Calu3 (cell line): ENCODE measurements around the gene AKAP13. TPM values are rescaled to one million over a fixed set of nuclear protein-coding genes. Genes with fewer than 3 reads are reported as not detected.

Experiments used
- BruUV-seq: library from RNA; stranded (reverse); fragments of 400-500 nt; replicated peaks from 2 replicates; lab custom pipeline; 2021; lab: Mats Ljungman, UMichigan
- CTCF ChIA-PET: fragments of 300-600 bp; sonication (Branson Sonifier 250); formaldehyde crosslinking; loops from one replicate; lab custom pipeline; 2022; ENCODE audit warnings: antibody characterized with exemption; lab: Charles Lee
- DNase-seq: peaks from one replicate; pipeline ENCODE4 v3.0.0; 2022
- H3K27ac Mint-ChIP-seq: one replicate; pipeline ENCODE4 v1.8.0; 2022; ENCODE audit warnings: mixed read lengths; ENCODE audit not compliant: unreplicated experiment
- H3K27me3 Mint-ChIP-seq: one replicate; pipeline ENCODE4 v1.8.0; 2022; ENCODE audit warnings: mixed read lengths; ENCODE audit not compliant: unreplicated experiment
- H3K36me3 Mint-ChIP-seq: one replicate; pipeline ENCODE4 v1.8.0; 2022; ENCODE audit warnings: mild to moderate bottlenecking, moderate library complexity, mixed read lengths; ENCODE audit not compliant: insufficient read depth, unreplicated experiment
- H3K4me1 Mint-ChIP-seq: one replicate; pipeline ENCODE4 v1.8.0; 2022; ENCODE audit warnings: mild to moderate bottlenecking, low read depth, mixed read lengths; ENCODE audit not compliant: unreplicated experiment
- H3K4me3 Mint-ChIP-seq: one replicate; pipeline ENCODE4 v1.8.0; 2022; ENCODE audit warnings: mild to moderate bottlenecking, low read depth, moderate library complexity, mixed read lengths; ENCODE audit not compliant: unreplicated experiment
- H3K9me3 Mint-ChIP-seq: one replicate; pipeline ENCODE4 v1.8.0; 2022; ENCODE audit warnings: low read depth, mixed read lengths; ENCODE audit not compliant: unreplicated experiment
- CTCF ChIP-seq: fragments of 200-600 bp; IDR thresholded peaks from one replicate; pipeline ENCODE4 v1.8.0; 2022; ENCODE audit warnings: antibody characterized with exemption; ENCODE audit not compliant: unreplicated experiment
- intact Hi-C: fragments of 100-400 bp; cut with micrococcal nuclease; formaldehyde crosslinking; loops from one replicate; pipeline ENCODE4 v1.10.0; 2022; ENCODE audit not compliant: unreplicated experiment
- total RNA-seq: library from RNA; stranded (reverse); gene quantifications from 2 replicates; pipeline ENCODE4 v1.2.3, GENCODE V29; 2022

Gene AKAP13
- total RNA-seq, 1 experiment from 2014 or later, result 145 TPM

DNA sequence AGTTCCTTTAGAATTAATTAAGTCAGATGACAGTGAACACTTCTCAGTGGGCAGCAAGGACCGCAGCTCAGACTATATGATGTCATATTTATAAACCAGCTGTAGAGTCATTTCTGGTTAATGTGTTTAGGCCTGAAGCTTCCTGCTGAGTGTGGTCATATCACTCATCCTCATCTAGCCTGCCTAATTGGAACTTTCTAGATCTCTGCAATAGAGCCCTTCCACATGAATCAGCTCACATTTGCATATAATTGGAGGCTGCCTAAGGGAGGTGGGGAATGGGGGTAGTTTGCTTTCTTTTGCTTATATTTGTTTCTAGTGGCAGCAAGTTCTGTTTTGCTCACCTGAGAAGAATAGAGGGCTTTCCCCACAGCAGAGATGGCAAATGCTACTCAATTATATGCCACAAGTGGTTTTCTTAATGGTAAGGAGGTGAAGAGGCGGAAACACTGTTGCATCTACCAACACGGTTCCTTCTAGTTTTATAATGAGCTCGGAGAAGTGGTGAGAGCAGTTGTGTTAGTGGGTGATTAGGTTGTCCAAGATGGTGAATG is 266.2 kb downstream of the AKAP13 start:
- no peaks in the 10 kb centered on the region for H3K9me3 Mint-ChIP-seq
- TF ChIP-seq CTCF, result no peak
- peaks cover 33% of the 10 kb centered on the region for H3K36me3 Mint-ChIP-seq
- CTCF ChIA-PET, result interaction anchor here (0.6 kb wide), 1 partner anchor 267 kb away, joined by 3 read pairs; no protein-coding TSS in a partner anchor
- intact Hi-C loops, result no loop called here
- peaks cover 10% of the 10 kb centered on the region for H3K4me1 Mint-ChIP-seq
- H3K4me3 Mint-ChIP-seq, result no peak overlapping the region
- no TSS peak for BruUV-seq
- peak overlapping the region; percentile 35 for H3K27ac Mint-ChIP-seq
- H3K27me3 Mint-ChIP-seq, result no peaks in the 10 kb centered on the region
- no peak for DNase-seq

DNA sequence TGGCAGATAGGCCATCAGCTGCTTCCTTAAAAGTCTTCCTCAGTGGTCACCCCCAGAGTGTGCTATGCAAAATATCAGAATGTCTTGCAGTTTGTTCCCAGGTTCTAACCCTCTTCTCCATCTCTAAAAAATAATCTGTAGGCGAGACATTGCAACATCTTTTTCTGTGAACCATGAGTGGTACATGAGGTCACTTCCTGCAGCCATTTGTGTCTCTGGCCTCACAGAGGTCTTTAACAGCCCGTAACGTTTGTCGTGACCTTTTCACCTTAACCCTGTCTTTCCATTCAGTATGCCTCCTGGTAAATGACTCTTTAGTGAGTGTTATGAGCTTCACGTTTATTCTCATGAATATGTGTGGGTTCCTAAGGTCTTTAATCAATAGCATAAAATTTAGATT is 269.0 kb downstream of the AKAP13 start:
- H3K27me3 Mint-ChIP-seq, result no peaks in the 10 kb centered on the region
- peaks cover 10% of the 10 kb centered on the region for H3K4me1 Mint-ChIP-seq
- TF ChIP-seq CTCF, result no peak
- no peak for DNase-seq
- CTCF ChIA-PET, result no interaction called here
- H3K27ac Mint-ChIP-seq, result peak overlapping the region; percentile 46
- intact Hi-C loops, result no loop called here
- H3K4me3 Mint-ChIP-seq, result no peak overlapping the region
- no peaks in the 10 kb centered on the region for H3K9me3 Mint-ChIP-seq
- no TSS peak for BruUV-seq
- peaks cover 21% of the 10 kb centered on the region for H3K36me3 Mint-ChIP-seq

DNA sequence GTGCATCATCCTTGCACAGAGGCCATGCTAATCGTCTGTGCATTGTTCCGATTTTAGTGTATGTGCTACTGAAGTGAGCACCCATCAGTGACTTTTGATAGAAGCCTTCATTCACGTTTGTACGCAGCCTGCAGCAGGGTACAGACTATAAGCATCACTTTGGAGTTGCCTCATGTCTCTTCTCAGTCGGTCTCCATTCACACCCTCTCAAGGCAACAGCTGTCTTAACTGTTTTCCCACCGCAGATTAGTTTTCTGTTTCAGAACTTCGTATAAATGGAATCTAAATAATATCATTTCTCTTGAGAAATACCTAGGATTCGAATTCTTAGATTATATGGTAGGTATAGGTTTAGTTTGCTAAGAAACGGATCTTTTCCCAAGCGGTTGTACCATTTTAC is 271.1 kb downstream of the AKAP13 start:
- Mint-ChIP-seq H3K27me3 (no peaks in the 10 kb centered on the region), H3K4me3 (no peak overlapping the region), H3K27ac (no peak overlapping the region), H3K36me3 (peaks cover 26% of the 10 kb centered on the region), H3K9me3 (no peaks in the 10 kb centered on the region), H3K4me1 (peaks cover 10% of the 10 kb centered on the region)
- no TSS peak for BruUV-seq
- CTCF ChIA-PET, result no interaction called here
- intact Hi-C loops, result no loop called here
- no peak for DNase-seq
- no peak for TF ChIP-seq CTCF

DNA sequence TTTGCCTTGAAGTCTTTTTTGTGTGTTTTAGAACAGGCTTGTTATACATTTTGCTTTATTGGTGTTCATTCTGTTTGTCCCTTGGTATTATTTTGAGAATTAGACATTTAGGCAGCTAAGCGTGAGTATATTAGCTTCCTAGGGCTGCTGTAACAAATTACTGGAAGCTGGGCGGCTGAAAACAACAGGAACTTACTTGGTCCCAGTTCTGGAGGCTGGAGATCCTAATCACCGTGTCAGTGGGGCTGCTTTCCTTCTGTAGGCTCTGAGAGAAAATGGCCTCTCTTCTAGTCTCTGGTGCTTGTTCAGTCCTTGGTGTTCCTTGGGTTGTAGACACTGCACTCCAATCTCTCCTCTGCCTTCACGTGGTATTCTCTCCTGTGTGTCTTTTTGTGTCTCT is 272.1 kb downstream of the AKAP13 start:
- TF ChIP-seq CTCF, result no peak
- Mint-ChIP-seq H3K27ac (peak overlapping the region; percentile 5), H3K9me3 (no peaks in the 10 kb centered on the region), H3K4me1 (peaks cover 10% of the 10 kb centered on the region), H3K27me3 (no peaks in the 10 kb centered on the region), H3K4me3 (no peak overlapping the region), H3K36me3 (peaks cover 20% of the 10 kb centered on the region)
- intact Hi-C loops, result no loop called here
- DNase-seq, result no peak
- no TSS peak for BruUV-seq
- CTCF ChIA-PET, result no interaction called here
